ENCODE results near the gene SUSD1.

- TF ChIP-seq, protein P1, sequence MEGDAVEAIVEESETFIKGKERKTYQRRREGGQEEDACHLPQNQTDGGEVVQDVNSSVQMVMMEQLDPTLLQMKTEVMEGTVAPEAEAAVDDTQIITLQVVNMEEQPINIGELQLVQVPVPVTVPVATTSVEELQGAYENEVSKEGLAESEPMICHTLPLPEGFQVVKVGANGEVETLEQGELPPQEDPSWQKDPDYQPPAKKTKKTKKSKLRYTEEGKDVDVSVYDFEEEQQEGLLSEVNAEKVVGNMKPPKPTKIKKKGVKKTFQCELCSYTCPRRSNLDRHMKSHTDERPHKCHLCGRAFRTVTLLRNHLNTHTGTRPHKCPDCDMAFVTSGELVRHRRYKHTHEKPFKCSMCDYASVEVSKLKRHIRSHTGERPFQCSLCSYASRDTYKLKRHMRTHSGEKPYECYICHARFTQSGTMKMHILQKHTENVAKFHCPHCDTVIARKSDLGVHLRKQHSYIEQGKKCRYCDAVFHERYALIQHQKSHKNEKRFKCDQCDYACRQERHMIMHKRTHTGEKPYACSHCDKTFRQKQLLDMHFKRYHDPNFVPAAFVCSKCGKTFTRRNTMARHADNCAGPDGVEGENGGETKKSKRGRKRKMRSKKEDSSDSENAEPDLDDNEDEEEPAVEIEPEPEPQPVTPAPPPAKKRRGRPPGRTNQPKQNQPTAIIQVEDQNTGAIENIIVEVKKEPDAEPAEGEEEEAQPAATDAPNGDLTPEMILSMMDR (IDR thresholded peaks at IDR 0.05), result no peak
- no peak for TF ChIP-seq EP300 (IDR thresholded peaks at IDR 0.05)
- TF ChIP-seq POLR2A (IDR thresholded peaks at IDR 0.05), result no peak
Observed at GRCh38 chr9:112006361-112007020, 168.6 kb downstream of the SUSD1 start.

All from ovary (tissue), 3 donors.